ENCODE data around the gene NYNRIN. TPM values are rescaled to one million over a fixed set of nuclear protein-coding genes. Genes with fewer than 3 reads are reported as not detected.
"Not testable (repeated sequence)": the region's sequence is repeated elsewhere in the genome, so short reads cannot be mapped to it uniquely, and the experiment has no call there.

NYNRIN gene
- total RNA-seq, 1 donor from 2014 or later, result 23.1 TPM

DNA sequence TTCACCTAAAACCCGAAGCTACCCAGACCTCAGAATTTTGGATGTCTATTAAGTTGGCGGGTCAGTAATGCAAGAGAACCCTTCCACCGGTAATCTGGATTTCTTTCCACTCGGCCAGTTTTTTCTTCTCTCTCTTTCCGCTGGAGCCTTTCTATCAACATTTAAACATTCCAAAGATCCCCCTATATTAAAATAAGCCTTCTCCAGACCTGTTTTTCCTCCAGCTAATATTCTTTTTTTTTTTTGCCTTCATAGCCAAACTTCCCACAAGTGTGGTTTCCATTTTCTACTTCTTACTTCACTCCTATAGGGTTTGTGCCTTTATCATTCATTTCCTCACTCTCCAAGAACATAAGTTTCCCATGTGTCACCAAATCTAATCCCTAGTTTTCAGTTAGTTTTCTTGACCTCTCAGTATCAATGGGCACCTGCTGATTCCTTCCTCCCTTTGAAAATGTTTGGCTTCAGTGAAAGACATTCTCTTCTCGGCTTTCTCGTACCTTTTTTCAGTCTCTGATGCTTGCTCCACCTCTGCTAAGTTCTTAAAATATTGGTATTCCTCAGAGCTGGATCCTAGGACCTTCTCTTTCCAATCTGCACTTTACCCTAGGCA lies 44.4 kb downstream of the NYNRIN start:
- TF ChIP-seq, protein P1, sequence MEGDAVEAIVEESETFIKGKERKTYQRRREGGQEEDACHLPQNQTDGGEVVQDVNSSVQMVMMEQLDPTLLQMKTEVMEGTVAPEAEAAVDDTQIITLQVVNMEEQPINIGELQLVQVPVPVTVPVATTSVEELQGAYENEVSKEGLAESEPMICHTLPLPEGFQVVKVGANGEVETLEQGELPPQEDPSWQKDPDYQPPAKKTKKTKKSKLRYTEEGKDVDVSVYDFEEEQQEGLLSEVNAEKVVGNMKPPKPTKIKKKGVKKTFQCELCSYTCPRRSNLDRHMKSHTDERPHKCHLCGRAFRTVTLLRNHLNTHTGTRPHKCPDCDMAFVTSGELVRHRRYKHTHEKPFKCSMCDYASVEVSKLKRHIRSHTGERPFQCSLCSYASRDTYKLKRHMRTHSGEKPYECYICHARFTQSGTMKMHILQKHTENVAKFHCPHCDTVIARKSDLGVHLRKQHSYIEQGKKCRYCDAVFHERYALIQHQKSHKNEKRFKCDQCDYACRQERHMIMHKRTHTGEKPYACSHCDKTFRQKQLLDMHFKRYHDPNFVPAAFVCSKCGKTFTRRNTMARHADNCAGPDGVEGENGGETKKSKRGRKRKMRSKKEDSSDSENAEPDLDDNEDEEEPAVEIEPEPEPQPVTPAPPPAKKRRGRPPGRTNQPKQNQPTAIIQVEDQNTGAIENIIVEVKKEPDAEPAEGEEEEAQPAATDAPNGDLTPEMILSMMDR (IDR thresholded peaks at IDR 0.05), result no peak
- peak overlapping the region; percentile 100 for H3K27ac ChIP-seq
- intact Hi-C loops (cut with DNase I), result loop anchor here (2.0 kb wide), 1 partner anchor 328 kb away; the partner anchor contains the start of genes DCAF11 and NRL

DNA sequence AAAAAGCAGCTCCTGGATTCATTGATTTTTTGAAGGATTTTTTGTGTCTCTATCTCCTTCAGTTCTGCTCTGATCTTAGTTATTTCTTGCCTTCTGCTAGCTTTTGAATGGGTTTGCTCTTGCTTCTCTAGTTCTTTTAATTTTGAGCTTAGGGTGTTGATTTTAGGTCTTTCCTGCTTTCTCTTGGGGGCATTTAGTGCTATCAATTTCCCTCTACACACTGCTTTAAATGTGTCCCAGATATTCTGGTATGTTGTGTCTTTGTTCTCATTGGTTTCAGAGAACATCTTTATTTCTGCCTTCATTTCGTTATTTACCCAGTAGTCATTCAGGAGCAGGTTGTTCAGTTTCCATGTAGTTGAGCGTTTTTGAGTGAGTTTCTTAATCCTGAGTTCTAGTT lies 52.0 kb downstream of the NYNRIN start:
- H3K27me3 ChIP-seq; intact Hi-C loops (cut with DNase I); H3K9me3 ChIP-seq; H3K27ac ChIP-seq; H3K4me1 ChIP-seq; DNase-seq (ENCODE audit: low spot score in 2 of 2); H3K4me3 ChIP-seq; H3K36me3 ChIP-seq: not testable (repeated sequence)

More for the DNA sequence above, 44.4 kb downstream of the NYNRIN start:
- H3K4me1 ChIP-seq, result peaks cover 0 to 15% of the 10 kb centered on the region in 2 donors
- peaks cover 21 to 29% of the 10 kb centered on the region in 2 donors for H3K36me3 ChIP-seq
- no peak for DNase-seq (ENCODE audit: low spot score in 2 of 2)
- no peaks in the 10 kb centered on the region for H3K27me3 ChIP-seq
- H3K4me3 ChIP-seq, result peak overlapping the region; percentile 84 to 86
- no peaks in the 10 kb centered on the region for H3K9me3 ChIP-seq

DNA sequence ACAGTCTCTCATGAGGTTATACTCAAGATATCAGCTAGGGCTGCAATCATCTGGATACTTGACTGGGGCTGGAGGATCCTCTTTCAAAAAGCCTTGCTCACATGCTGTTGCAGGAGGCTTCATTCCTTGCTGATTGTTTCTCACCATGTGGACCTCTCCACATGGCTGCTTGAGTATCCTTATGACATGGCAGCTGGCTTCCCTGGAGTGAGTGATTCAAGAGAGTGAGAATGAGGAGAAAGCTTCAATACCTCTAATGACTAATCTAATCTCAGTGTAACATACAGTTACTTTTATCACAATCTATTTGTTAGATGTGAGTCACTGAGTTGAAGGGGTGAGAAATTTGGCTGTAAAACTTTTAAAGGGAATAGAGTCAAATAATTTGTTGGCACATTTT lies 58.2 kb downstream of the NYNRIN start:
- Histone ChIP-seq H3K4me3 (no peak overlapping the region), H3K9me3 (no peaks in the 10 kb centered on the region), H3K4me1 (no peaks in the 10 kb centered on the region), H3K27me3 (no peaks in the 10 kb centered on the region), H3K27ac (no peak overlapping the region), H3K36me3 (no peaks in the 10 kb centered on the region)
- DNase-seq (ENCODE audit: low spot score in 2 of 2), result no peak
- TF ChIP-seq, protein P1 (IDR thresholded peaks at IDR 0.05), result no peak
- intact Hi-C loops (cut with DNase I), result no loop called here

DNA sequence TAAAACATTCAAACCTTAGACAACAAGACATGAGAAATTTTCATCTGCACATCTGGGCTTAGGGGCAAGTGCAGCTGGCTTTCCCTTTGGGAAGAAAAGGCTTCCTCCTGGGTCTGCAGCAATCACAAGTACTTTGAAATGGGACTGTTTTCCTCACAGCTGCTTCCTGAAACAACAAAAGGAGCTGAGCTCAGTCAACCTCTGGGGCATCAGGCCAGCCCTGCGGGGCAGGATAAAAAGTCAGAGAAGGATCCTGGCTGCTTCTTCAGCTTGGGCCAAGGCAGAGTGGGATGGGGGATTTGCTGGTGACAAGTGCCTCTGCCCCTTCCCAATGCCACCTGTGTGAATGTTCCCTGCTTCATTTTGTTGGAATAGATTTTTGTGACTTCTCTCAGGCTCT lies 59.9 kb downstream of the NYNRIN start:
- intact Hi-C loops (cut with DNase I), result no loop called here
- TF ChIP-seq, protein P1 (IDR thresholded peaks at IDR 0.05), result no peak
- H3K27ac ChIP-seq, result no peak overlapping the region

DNA sequence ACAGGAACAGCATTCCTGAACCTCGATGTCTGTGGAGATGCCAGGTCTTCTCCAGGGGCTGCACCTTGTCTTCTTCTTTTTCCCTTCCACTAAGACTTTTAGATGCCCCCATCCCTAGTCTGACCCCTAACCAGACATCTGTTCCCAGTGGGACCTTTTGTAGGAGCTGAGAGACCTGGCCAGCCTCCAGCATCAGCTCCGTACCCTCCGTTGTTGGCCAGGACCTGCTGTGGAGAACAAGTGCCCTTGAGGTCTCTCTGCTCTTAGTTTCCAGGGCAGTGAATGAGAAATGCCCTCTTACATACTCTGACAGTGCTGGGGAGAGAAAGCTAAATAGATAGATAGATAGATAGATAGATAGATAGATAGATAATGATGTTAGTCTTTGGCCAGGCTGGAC lies 60.5 kb downstream of the NYNRIN start:
- H3K27me3 ChIP-seq, result no peaks in the 10 kb centered on the region
- H3K4me3 ChIP-seq, result no peak overlapping the region
- DNase-seq (ENCODE audit: low spot score in 2 of 2), result no peak
- H3K36me3 ChIP-seq, result no peaks in the 10 kb centered on the region
- H3K4me1 ChIP-seq, result no peaks in the 10 kb centered on the region
- H3K9me3 ChIP-seq, result no peaks in the 10 kb centered on the region
- intact Hi-C loops (cut with DNase I), result no loop called here
- TF ChIP-seq, protein P1 (IDR thresholded peaks at IDR 0.05), result no peak
- H3K27ac ChIP-seq, result no peak overlapping the region

More for the DNA sequence above, 59.9 kb downstream of the NYNRIN start:
- H3K36me3 ChIP-seq, result no peaks in the 10 kb centered on the region
- H3K4me3 ChIP-seq, result no peak overlapping the region
- H3K9me3 ChIP-seq, result no peaks in the 10 kb centered on the region
- H3K4me1 ChIP-seq, result no peaks in the 10 kb centered on the region
- H3K27me3 ChIP-seq, result no peaks in the 10 kb centered on the region
- DNase-seq (ENCODE audit: low spot score in 2 of 2), result no peak

DNA sequence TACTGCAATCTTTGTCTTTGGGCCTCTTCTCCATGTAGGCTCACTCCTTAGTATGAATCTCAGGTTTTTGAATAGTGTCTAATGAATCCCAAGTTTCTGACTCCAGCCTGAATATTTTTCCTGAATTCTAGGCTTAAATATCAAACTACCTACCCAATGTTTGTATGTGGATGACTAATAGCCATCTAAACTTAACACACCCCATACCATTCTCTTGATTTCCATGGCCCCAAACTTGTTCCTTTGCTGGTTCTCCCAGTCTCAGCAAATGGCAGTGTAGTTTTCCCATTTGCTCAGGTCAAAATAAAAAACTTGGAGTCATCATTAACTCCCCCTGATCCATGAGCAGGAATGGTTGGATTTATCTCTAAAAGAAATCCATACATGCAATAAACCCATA lies 62.5 kb downstream of the NYNRIN start:
- intact Hi-C loops (cut with DNase I), result no loop called here
- no peaks in the 10 kb centered on the region for H3K36me3 ChIP-seq
- TF ChIP-seq, protein P1 (IDR thresholded peaks at IDR 0.05), result no peak
- no peaks in the 10 kb centered on the region for H3K4me1 ChIP-seq
- no peaks in the 10 kb centered on the region for H3K27me3 ChIP-seq
- DNase-seq (ENCODE audit: low spot score in 2 of 2), result no peak
- H3K9me3 ChIP-seq, result no peaks in the 10 kb centered on the region
- no peak overlapping the region for H3K27ac ChIP-seq
- no peak overlapping the region for H3K4me3 ChIP-seq
